Measurements from ENCODE around the gene GABPB2.

DNA sequence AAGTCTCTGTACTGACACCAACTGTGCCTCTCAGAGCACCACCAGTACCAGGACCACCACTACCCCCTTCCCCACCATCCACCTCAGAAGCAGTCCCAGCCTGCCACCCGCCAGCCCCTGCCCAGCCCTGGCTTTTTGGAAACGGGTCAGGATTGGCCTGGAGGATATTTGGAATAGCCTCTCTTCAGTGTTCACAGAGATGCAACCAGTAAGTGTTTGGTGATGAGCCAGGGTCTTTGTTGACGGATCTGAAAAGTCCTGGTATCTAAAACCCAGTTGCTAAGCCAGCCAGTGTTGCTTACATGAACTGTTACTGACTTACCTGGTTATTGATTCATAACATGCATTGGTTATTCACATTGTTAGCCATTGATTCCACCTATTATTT lies 21.9 kb upstream of the GABPB2 start:
- TF ChIP-seq, protein P1, sequence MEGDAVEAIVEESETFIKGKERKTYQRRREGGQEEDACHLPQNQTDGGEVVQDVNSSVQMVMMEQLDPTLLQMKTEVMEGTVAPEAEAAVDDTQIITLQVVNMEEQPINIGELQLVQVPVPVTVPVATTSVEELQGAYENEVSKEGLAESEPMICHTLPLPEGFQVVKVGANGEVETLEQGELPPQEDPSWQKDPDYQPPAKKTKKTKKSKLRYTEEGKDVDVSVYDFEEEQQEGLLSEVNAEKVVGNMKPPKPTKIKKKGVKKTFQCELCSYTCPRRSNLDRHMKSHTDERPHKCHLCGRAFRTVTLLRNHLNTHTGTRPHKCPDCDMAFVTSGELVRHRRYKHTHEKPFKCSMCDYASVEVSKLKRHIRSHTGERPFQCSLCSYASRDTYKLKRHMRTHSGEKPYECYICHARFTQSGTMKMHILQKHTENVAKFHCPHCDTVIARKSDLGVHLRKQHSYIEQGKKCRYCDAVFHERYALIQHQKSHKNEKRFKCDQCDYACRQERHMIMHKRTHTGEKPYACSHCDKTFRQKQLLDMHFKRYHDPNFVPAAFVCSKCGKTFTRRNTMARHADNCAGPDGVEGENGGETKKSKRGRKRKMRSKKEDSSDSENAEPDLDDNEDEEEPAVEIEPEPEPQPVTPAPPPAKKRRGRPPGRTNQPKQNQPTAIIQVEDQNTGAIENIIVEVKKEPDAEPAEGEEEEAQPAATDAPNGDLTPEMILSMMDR (IDR thresholded peaks at IDR 0.05), result peak in 1 of 2 donors; percentile 39
- no peak for TF ChIP-seq POLR2AphosphoS5 (IDR thresholded peaks at IDR 0.05)
